HFFc6 (cell line): ENCODE data around the gene PDE5A. TPM values are rescaled to one million over a fixed set of nuclear protein-coding genes. Genes with fewer than 3 reads are reported as not detected.

Experiments
- DNase-seq: peaks from one replicate; pipeline ENCODE4 v3.0.0-alpha.2; 2018
- H3K27ac Mint-ChIP-seq: 2 replicates; pipeline ENCODE4 v1.8.0; 2020; ENCODE audit warnings: mild to moderate bottlenecking, mixed read lengths
- H3K27me3 Mint-ChIP-seq: 2 replicates; pipeline ENCODE4 v1.8.0; 2021; ENCODE audit warnings: mild to moderate bottlenecking, moderate library complexity, mixed read lengths; ENCODE audit not compliant: insufficient read depth
- H3K36me3 Mint-ChIP-seq: 2 replicates; pipeline ENCODE4 v1.8.0; 2021; ENCODE audit warnings: low read depth, mixed read lengths
- H3K4me1 Mint-ChIP-seq: 2 replicates; pipeline ENCODE4 v1.8.0; 2020; ENCODE audit warnings: low read depth, mixed read lengths
- H3K4me3 Mint-ChIP-seq: 2 replicates; pipeline ENCODE4 v1.8.0; 2020; ENCODE audit warnings: mild to moderate bottlenecking, moderate library complexity, mixed read lengths
- H3K9me3 Mint-ChIP-seq: 2 replicates; pipeline ENCODE4 v1.8.0; 2020; ENCODE audit warnings: mild to moderate bottlenecking, mixed read lengths
- CTCF ChIP-seq: fragments of 200-600 bp; sonication (generic); IDR thresholded peaks from 2 replicates; pipeline ENCODE4 v1.5.0; 2021; ENCODE audit warnings: antibody characterized with exemption, mild to moderate bottlenecking
- total RNA-seq, 6 experiments: library from RNA; stranded (reverse); fragmentation: NEBNext Ultra II Directional; extraction: Animal tissue kit (Norgen Biotek cat#: 25700); gene quantifications; 2 replicates in 1 of 6; 3 replicates in 5 of 6; pipeline ENCODE4 v1.2.3, GENCODE V29; 2021

The PDE5A gene
- total RNA-seq, 6 experiments from 2014 or later = 13.3 to 23.2 (median 18.6) TPM

GRCh38 chr4:119529788-119530187 is 98.8 kb downstream of the PDE5A start:
- TF ChIP-seq CTCF = no peak
- Mint-ChIP-seq H3K27ac (no peak overlapping the region), H3K9me3 (0 out of 2 replicates have a peak, but pooled peaks cover 8% of the 10 kb centered on the region), H3K36me3 (peaks cover 25% of the 10 kb centered on the region), H3K4me1 (peaks cover 46% of the 10 kb centered on the region), H3K4me3 (no peak overlapping the region), H3K27me3 (no peaks in the 10 kb centered on the region)
- no peak for DNase-seq

GRCh38 chr4:119526786-119527550 is 101.6 kb downstream of the PDE5A start:
- Mint-ChIP-seq H3K27ac (peak overlapping the region; percentile 88), H3K4me1 (peaks cover 72% of the 10 kb centered on the region), H3K4me3 (peak overlapping the region; percentile 54; the same call in 1 of the 2 replicates), H3K9me3 (no peaks in the 10 kb centered on the region), H3K36me3 (peaks cover 21% of the 10 kb centered on the region), H3K27me3 (no peaks in the 10 kb centered on the region)
- peak; percentile 12 for DNase-seq
- no peak for TF ChIP-seq CTCF

DNA sequence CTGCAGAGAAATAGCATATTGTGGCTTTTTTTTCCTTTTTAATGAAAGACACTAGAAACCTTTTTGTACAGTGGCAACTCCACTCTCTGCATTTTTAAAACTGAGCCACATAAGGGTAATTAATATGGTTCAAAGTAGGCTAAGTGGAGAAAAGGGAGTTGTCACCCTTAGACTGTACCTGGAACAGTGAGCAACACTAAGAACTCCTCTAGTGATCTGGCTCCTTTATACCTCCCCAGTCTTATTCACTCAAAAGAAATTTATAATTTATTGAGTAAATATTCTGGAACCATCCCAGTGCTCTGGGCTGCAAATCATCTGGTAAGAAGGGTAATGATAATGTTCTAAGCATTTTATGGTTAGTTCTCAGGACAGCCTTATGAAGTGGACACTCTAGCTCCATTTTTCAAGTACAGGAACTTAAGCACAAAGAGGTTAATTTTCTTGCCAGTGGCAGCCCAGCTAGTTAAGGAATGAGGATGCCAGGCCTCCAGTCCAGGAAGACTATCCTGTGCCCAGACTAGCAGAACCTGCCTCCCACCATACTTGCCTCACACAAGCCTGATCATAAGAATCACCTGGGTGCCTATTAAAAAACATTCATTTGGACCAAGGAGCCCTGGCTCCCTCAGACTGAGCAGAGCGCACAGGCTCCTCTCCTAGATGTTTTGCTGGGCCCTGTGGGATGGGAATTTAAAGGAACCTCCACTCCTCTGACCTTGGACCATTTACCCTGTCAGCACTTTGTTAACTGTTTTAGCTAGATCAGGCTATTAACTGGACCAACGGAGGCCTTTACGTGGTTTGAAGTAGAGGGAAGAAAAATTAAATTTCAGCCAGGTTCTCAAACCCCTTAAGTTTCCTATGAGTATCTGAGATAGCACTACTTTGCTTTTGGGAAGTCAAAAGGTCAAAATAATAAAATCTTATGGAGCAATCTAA is 102.6 kb downstream of the PDE5A start:
- Mint-ChIP-seq H3K4me1 (peaks cover 75% of the 10 kb centered on the region), H3K27ac (peak overlapping the region; percentile 88), H3K9me3 (no peaks in the 10 kb centered on the region), H3K36me3 (peaks cover 24% of the 10 kb centered on the region), H3K27me3 (no peaks in the 10 kb centered on the region), H3K4me3 (peak overlapping the region; percentile 54)
- TF ChIP-seq CTCF = no peak
- DNase-seq = peak; percentile 31

GRCh38 chr4:119525005-119525749 is 103.4 kb downstream of the PDE5A start:
- peaks cover 30% of the 10 kb centered on the region for H3K36me3 Mint-ChIP-seq
- peak; percentile 75 for DNase-seq
- H3K27me3 Mint-ChIP-seq = no peaks in the 10 kb centered on the region
- TF ChIP-seq CTCF = no peak
- H3K4me1 Mint-ChIP-seq = peaks cover 75% of the 10 kb centered on the region
- H3K9me3 Mint-ChIP-seq = no peaks in the 10 kb centered on the region
- peak overlapping the region; percentile 80 for H3K4me3 Mint-ChIP-seq
- H3K27ac Mint-ChIP-seq = peak overlapping the region; percentile 81

DNA sequence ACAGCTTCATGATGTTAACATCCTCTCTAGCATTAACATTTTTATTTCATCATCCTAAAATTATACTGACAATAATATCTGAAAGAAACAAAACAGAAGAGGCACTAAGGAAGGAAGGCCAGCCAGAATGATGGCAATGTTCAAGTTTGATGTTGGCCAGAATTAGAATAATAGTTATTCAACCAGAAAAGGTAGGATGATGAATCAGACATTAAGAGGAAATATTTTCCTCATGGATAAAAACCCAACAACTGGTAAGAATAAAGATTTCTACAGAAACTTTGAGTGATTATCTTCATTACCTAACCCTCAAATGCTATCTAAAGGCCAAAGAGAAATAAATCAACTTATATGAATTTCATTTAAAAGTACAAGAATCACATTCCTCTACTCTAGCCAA is 105.2 kb downstream of the PDE5A start:
- Mint-ChIP-seq H3K4me3 (no peak overlapping the region), H3K36me3 (peaks cover 25% of the 10 kb centered on the region), H3K27me3 (no peaks in the 10 kb centered on the region), H3K9me3 (no peaks in the 10 kb centered on the region), H3K4me1 (peaks cover 82% of the 10 kb centered on the region), H3K27ac (peak overlapping the region; percentile 67)
- no peak for DNase-seq
- no peak for TF ChIP-seq CTCF
